GM18505 (cell line): ENCODE results near the gene VPS26C.

Experiments
- ATAC-seq: cut with Tn5 transposase; IDR thresholded peaks from one replicate; pipeline ENCODE4 v1.9.1; 2021; ENCODE audit not compliant: unreplicated experiment
- POLR2A ChIP-seq: IDR thresholded peaks from 4 replicates; pipeline ENCODE4 v1.6.1; 2011; ENCODE audit warnings: borderline replicate concordance; ENCODE audit not compliant: insufficient read depth, insufficient read length; ENCODE audit errors: extremely low read depth

Gene VPS26C

GRCh38 chr21:37273911-37274690 is 7.0 kb upstream of the VPS26C start:
- no peak for ATAC-seq
- TF ChIP-seq POLR2A = no peak

GRCh38 chr21:37273440-37273839 is 6.3 kb upstream of the VPS26C start:
- TF ChIP-seq POLR2A = no peak
- no peak for ATAC-seq

GRCh38 chr21:37272897-37273296 is 5.8 kb upstream of the VPS26C start:
- ATAC-seq = no peak
- TF ChIP-seq POLR2A = no peak

- no peak for ATAC-seq
- no peak for TF ChIP-seq POLR2A
Observed at GRCh38 chr21:37270576-37271365, 3.6 kb upstream of the VPS26C start.

- ATAC-seq = no peak
- TF ChIP-seq POLR2A = no peak
Observed at GRCh38 chr21:37269481-37269880, 2.3 kb upstream of the VPS26C start.

- ATAC-seq = no peak
- no peak for TF ChIP-seq POLR2A
Observed at GRCh38 chr21:37268186-37268503, 1.0 kb upstream of the VPS26C start.

- ATAC-seq = peak; percentile 6
Observed at GRCh38 chr21:37266515-37267221, 466 bp downstream of the VPS26C start.

GRCh38 chr21:37264808-37265207 is 2.3 kb downstream of the VPS26C start:
- no peak for TF ChIP-seq POLR2A
- no peak for ATAC-seq

More at GRCh38 chr21:37266515-37267221, 466 bp downstream of the VPS26C start:
- TF ChIP-seq POLR2A = no peak

GRCh38 chr21:37263827-37264600 is 3.1 kb downstream of the VPS26C start:
- no peak for TF ChIP-seq POLR2A
- ATAC-seq = no peak

- no peak for ATAC-seq
Observed at GRCh38 chr21:37259426-37259825, 7.7 kb downstream of the VPS26C start.

GRCh38 chr21:37257967-37258877 is 8.9 kb downstream of the VPS26C start:
- TF ChIP-seq POLR2A = peak; percentile 78
- peak; percentile 67 for ATAC-seq

More at GRCh38 chr21:37259426-37259825, 7.7 kb downstream of the VPS26C start:
- TF ChIP-seq POLR2A = no peak

- no peak for TF ChIP-seq POLR2A
- peak; percentile 35 for ATAC-seq
Observed at GRCh38 chr21:37257511-37257966, 9.6 kb downstream of the VPS26C start.
